OCI-M2 (cell line): ENCODE data around the gene ZBTB25.

Source experiments
- DNase-seq: peaks from one replicate; lab custom pipeline; 2025; ENCODE audit not compliant: unreplicated experiment; lab: John Stamatoyannopoulos, UW

ZBTB25 gene, protein sequence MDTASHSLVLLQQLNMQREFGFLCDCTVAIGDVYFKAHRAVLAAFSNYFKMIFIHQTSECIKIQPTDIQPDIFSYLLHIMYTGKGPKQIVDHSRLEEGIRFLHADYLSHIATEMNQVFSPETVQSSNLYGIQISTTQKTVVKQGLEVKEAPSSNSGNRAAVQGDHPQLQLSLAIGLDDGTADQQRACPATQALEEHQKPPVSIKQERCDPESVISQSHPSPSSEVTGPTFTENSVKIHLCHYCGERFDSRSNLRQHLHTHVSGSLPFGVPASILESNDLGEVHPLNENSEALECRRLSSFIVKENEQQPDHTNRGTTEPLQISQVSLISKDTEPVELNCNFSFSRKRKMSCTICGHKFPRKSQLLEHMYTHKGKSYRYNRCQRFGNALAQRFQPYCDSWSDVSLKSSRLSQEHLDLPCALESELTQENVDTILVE

DNA sequence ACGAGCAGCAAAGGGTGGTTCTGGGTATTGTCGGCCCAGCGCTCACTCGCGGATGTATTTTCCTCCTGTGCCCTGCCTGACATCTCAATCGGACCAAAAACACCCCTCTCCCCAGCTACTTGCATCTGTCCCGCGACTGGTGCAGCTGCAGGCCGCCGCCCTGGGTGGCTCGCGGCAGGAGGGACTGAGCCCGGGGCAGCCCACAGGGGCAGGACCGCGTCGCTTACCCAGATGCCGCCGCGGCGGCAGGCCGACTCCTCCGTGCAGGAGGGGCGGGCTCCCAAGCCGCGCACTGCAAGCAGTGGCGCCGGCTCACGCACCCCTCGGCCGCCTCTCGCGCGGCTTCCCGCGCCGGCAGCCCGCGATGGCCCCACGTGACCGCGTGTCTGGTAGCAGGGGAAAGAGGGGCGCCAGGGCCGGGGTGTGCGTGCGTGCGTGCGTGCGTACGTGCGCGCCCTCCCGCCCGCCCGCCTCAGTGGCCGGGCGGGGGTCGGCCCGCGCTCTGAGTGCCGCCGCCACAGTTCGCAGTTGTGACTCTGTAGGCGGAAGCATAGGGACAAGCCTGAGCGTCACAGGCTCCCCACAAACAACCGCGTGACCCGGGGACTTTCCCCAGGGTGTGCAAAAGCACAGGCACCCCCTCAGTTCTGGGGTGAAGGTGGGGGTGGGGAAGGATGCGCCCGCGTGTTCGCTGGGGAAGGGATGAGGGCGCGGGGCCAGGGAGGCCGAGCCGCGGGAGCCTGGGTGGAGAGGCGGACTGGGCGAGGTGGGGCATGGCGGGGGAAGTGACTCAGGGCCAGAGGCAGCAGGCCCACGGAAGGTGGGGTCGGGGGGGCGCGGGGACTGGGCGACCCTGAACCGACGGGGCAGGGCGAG is at the start of gene ZBTB25:
TSS of gene ZBTB25 (minus strand) at position 405 of the 876 bp plus-strand sequence. CDS start 13,305 bp downstream, outside the sequence.
- no peak for DNase-seq

DNA sequence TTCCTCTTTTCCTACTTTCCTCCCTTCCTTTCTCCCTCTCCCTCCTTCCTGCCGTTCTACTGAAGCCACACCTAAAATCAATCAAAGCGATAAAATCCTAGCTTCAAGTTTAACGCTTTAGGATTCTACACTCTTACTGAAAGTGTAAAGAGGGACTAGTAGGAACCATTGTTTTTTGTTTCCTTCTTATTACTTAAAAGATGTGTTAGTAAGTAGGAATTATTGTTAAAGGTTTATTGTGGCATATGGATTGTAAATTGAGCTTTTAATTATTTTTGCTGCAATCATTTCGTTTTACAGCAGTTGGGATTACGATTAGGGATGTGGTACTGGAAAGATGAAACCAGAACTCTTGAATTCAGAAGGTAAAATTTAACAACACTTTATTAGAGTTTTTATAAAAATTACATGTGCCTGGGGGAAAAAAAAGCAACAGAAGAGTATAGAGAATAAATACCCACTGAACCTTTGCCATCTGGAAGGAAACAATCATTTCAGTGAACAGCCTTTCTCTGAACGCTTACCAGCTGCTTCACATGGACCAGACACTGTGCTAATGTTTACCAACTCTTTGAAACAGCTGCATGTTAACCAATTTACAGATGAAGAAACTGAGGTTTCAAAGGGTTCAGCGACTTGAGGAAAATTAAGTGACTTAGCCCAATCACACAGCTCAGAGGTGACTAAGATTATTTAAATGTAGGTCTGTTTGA is 47.1 kb upstream of the ZBTB25 start:
- no peak for DNase-seq

DNA sequence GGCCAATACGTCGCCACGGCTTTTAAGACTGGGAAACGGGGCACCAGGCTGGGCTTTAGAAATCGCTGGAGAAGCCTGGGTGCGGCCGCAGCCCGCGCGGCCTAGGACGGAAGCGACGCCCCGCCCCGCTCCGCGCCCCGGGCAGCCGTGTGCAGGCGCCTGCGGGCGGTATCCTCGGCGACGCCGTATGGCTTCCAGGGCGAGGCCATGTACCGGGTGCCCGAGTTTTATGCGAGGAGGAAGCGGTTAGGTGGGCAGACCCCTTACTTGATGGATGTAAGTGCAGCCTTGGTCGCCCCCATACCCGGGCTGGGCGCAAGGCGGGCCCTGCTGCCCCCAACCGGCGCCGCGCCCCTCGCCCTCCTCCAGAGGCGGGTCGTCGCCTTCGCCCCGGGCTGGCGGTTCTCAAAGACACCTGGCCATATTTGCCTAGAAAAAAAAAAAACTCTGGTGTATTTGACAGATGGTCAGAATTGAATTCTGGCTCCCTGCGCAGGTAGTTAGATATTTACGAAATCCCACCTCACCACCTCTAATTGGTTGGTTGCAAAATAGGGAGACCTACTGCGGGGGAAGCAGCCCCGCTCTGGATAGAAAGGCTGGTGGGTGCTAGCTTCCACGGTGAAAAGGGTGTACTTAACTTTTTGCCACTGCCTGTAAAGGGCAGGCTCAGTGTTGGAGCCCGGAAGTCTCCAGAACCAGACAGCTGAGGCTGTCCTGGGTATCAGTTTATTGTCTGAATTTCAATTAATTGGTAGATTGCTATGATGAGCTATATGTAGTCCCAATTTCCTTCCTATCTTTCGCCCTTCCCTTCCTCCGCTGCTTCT is 46.4 kb upstream of the ZBTB25 start, which contains the start of gene PPP1R36:
TSS of gene PPP1R36 (plus strand) at position 171 of the 830 bp plus-strand sequence. CDS start at position 208, 37 bp downstream.
- no peak for DNase-seq

DNA sequence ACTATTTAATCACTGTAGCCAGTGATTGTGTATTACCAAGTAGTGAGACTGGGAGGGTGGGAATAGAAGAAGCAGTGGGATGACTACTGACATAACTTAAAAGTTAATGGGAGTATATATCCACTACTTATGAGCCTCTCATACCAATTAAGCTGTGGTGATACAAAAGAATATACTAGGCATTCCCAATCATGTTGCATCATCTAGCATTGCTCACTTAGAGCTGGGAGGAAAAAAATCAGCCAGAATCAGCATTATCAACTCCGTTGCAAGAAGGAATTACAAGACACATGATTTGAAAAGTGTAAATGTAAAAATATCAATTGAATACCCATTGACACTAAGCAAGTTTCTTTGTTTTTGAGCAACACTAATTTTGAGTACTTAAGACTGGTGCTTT is 45.4 kb upstream of the ZBTB25 start:
- no peak for DNase-seq

DNA sequence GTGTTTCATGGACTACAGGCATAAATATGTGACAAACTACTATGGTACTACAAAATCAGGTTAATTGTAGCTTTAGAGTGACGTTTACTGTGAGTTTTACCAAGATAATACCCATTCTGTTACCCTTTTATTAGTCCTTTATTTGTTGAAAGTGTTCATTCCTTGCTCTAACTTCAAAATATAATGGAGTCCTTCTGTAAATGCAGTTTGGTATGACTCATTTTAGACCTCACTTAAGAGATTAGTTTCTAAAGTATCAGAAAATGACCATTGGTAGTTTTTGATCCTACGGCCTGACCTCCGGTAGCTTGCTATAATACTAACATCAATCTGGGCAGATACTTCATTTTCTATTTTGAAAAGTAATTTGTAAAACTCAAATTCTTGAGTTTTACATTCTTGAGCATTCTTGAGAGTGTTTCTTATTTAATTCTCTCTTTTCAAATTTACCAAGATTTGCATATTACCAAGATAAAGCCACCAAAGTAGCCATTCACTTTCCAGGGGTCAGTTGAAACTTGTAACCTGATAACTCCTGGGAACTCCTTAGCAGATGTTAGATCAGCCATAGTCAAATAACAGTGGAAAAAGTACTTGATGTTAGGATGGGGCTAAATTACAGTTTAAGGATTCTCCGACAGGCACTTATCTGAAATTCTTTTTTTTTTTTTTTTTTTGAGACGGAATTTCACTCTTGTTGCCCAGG is 41.1 kb upstream of the ZBTB25 start:
- no peak for DNase-seq

DNA sequence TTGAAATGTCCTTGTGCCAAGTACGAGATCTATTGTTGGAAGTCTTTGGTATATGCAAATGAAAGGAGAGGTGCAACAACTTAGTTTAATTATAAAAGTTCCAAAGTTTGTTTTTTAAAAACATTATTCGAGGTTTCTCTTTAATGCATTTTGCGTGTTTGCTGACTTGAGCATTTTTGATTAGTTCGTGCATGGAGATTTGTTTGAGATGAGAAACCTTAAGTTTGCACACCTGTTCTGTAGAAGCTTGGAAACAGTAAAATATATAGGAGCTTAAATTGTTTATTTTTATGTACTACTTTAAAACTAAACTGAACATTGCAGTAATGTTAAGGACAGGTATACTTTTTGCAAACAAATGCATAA is 39.2 kb upstream of the ZBTB25 start:
- DNase-seq: no peak

DNA sequence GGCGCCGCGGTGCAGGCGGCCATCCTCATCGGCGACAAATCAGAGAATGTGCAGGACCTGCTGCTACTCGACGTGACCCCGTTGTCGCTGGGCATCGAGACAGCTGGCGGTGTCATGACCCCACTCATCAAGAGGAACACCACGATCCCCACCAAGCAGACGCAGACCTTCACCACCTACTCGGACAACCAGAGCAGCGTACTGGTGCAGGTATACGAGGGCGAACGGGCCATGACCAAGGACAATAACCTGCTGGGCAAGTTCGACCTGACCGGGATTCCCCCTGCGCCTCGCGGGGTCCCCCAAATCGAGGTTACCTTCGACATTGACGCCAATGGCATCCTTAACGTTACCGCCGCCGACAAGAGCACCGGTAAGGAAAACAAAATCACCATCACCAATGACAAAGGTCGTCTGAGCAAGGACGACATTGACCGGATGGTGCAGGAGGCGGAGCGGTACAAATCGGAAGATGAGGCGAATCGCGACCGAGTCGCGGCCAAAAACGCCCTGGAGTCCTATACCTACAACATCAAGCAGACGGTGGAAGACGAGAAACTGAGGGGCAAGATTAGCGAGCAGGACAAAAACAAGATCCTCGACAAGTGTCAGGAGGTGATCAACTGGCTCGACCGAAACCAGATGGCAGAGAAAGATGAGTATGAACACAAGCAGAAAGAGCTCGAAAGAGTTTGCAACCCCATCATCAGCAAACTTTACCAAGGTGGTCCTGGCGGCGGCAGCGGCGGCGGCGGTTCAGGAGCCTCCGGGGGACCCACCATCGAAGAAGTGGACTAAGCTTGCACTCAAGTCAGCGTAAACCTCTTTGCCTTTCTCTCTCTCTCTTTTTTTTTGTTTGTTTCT is 38.6 kb upstream of the ZBTB25 start:
- no peak for DNase-seq

DNA sequence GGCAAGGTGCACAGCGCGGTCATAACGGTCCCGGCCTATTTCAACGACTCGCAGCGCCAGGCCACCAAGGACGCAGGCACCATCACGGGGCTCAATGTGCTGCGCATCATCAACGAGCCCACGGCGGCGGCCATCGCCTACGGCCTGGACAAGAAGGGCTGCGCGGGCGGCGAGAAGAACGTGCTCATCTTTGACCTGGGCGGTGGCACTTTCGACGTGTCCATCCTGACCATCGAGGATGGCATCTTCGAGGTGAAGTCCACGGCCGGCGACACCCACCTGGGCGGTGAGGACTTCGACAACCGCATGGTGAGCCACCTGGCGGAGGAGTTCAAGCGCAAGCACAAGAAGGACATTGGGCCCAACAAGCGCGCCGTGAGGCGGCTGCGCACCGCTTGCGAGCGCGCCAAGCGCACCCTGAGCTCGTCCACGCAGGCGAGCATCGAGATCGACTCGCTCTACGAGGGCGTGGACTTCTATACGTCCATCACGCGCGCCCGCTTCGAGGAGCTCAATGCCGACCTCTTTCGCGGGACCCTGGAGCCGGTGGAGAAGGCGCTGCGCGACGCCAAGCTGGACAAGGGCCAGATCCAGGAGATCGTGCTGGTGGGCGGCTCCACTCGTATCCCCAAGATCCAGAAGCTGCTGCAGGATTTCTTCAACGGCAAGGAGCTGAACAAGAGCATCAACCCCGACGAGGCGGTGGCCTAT is 37.8 kb upstream of the ZBTB25 start:
- no peak for DNase-seq

DNA sequence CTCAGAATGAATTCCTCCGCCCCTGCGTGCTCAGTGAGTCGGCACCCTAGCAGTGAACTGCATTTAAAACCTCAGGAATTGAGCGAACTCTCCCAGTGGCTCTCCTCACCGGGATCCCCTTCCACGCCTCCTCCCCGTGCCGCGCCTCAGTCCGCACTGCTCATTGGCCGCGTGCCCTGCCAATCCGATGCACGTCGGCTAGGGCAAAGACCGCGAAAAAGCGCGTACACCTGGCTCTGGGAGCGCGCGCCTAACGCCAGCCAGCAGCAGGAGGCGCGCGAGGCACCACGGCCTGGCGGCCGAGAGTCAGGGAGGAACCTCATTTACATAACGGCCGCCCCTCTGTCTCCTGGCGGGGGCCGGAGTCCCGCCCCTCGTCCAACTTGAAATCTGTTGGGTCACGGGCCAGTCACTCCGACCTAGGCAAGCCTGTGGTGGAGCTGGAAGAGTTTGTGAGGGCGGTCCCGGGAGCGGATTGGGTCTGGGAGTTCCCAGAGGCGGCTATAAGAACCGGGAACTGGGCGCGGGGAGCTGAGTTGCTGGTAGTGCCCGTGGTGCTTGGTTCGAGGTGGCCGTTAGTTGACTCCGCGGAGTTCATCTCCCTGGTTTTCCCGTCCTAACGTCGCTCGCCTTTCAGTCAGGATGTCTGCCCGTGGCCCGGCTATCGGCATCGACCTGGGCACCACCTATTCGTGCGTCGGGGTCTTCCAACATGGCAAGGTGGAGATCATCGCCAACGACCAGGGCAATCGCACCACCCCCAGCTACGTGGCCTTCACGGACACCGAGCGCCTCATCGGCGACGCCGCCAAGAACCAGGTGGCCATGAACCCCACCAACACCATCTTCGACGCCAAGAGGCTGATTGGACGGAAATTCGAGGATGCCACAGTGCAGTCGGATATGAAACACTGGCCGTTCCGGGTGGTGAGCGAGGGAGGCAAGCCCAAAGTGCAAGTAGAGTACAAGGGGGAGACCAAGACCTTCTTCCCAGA is 36.9 kb upstream of the ZBTB25 start, which contains the start of gene HSPA2:
TSS of gene HSPA2 (plus strand) at position 534 of the 995 bp plus-strand sequence. CDS start at position 643, 109 bp downstream.
- peak; percentile 39 for DNase-seq

DNA sequence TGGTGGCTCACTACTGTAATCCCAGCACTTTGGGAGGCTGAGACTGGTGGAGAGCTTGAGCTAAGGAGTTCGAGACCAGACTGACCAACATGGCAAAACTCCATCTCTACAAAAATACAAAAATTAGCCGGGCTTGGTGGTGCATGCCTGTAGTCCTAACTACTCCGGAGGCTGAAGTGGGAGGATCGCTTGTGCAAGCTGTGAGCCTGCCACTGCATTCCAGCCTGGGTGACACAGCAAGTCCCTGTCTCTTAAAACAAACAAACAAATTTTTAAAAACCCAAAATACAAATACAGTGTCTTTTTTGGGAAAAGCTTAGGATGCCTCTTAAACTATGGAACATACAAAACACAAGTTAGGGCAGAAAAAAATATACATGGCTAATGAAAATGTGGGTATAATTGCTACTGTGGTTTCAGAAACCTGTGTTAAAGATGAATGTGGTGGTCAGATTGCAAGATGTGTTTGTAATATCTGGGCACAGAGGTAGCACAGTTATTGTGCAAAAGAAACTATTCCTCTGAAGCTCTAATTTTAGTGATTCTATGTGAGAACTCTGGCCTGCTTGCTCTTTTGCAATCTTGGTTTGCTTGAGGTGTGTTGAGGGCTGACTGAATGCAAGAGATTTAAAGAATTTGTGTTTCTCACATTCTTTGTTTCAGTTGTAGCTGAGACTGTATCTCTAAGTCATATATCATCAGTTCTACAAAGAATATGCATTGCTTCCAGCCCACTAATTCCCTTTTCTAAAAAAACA is 33.0 kb upstream of the ZBTB25 start:
- DNase-seq: no peak

DNA sequence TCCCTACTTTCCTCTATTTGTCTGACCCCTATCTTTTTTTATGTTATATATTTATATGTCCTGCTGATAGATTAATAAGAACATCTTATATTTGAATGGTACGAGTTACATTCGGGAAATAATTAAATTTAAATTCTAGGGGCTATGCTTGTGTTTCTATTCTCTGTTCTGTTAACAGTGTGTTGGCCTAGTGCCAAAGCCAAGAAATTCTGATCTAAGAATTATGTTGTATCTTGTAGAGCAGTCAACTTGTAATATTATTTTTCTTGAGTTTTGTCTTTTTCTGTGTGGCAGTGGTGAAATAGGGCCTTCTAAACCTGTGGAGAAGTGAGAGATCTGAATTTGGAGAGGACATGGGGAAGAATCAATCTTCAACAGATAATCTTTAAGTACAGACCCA is 27.9 kb upstream of the ZBTB25 start:
- no peak for DNase-seq

DNA sequence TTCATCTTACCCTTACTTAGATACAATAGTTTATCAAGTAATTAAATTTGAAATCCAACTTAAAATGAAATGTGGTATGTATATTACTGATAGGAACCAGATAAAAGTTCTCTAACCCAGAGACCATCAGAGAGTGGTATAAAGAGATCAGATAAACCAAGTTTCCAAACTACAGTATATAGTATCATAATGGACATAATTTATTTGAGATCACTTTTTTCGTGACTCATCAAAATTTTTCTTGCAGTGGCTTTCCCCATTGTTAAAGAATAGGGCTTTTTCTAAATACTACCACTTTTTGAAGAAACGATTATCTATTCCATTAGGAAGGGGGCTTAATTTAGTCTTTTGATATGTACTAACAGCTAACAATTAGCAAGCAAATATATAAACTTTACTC is 21.7 kb upstream of the ZBTB25 start:
- no peak for DNase-seq

DNA sequence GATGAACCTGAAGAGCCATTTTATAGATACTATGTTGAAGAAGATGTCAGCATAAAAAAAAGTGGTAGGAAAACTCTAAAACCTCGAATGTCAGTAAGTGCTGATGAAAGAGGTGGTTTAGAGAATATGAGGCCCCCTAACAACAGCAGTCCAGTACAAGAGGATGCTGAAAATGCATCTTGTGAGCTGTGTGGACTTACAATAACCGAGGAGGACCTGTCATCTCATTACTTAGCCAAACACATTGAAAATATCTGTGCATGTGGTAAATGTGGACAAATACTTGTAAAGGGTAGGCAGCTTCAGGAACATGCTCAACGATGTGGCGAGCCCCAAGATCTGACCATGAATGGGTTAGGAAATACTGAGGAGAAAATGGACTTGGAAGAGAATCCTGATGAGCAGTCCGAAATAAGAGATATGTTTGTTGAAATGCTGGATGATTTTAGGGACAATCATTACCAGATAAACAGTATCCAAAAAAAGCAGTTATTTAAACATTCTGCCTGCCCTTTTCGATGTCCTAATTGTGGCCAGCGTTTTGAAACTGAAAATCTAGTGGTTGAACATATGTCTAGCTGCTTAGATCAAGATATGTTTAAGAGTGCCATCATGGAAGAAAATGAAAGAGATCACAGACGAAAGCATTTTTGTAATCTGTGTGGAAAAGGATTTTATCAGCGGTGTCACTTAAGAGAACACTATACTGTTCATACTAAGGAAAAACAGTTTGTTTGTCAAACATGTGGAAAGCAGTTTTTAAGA is 19.1 kb upstream of the ZBTB25 start:
- no peak for DNase-seq

DNA sequence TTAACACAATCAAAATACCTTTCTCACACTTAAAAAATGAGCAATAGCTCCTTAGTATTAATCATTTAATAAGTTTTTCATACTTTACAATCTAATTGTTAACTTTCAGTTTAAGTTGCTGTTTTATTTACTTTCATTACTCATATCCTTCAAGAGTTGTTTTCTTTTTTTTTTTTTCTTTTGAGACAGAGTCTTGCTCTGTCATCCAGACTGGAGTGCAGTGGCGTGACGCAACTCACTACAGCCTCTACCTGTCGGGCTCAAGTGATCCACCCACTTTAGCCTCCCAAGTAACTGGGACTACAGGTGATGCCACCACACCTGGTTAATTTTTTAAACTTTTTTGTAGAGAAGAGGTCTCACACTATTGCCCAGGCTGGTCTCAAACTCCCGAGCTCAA is 17.1 kb upstream of the ZBTB25 start:
- no peak for DNase-seq

DNA sequence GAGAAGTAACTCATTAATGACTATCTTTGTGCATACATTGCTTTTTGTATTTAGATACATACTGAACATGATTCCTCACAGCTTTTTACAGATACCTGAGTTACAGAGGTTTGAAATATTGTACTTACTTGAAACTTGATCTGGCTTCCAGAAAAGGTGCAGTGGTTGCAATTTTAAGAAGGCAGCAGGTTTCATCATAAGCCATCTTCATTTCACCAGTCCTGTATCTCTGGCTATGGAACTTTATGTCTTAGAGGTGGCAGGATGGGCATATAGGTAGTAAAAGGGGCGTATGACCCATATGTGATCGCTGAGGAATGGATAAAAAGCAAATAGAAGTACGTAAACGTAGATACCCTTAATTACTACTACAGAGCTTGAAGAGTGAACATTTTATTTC is 14.6 kb upstream of the ZBTB25 start:
- no peak for DNase-seq
